ENCODE results near the gene PRKAR2B. TPM values are rescaled to one million over a fixed set of nuclear protein-coding genes. Genes with fewer than 3 reads are reported as not detected.

PRKAR2B gene
- total and polyA plus RNA-seq, 2 of the 4 experiments (the other 2 are of a cell fraction), result 3.0 to 3.1 TPM

DNA sequence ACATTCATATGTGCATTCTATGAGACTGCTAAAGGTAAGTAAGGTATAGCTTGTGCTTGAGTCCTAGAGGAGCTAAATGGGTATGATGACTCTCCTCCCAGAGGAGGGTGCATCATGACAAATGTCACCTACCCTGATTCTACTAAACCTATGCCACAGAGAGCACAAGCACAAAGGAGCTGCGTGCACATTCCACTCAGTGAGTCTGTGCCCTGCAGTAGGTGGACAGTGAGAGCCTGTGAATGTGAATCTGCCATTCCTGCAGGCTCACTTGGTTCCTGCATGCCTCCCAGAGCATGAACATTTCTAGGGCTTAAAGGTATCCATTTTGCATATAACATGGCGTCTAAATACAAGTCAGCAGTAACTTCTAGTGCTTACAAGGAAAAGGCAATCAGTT lies 46.8 kb downstream of the PRKAR2B start:
- ChIA-PET POLR2A (ENCODE audit: unreplicated experiment) (no interaction called here), CTCF (no interaction called here)
- Histone ChIP-seq H3K4me1 (ENCODE audit: control insufficient read depth, insufficient read depth, low read length) (no peaks in the 10 kb centered on the region), H2AK9ac (replicated peaks; ENCODE audit: low read depth, low read length, poor library complexity) (no peak overlapping the region), H3K9me3 (ENCODE audit: control insufficient read depth, insufficient read depth, low read length) (no peaks in the 10 kb centered on the region), H3K4me3 (ENCODE audit: insufficient read depth, low read depth, low read length) (no peak overlapping the region), H3K4me2 (ENCODE audit: low read depth, low read length) (no peak overlapping the region), H2AFZ (replicated peaks; ENCODE audit: low read length, poor library complexity) (no peak overlapping the region), H3K9me1 (ENCODE audit: insufficient read depth, low read length) (no peaks in the 10 kb centered on the region), H3K36me3 (ENCODE audit: control insufficient read depth, insufficient read depth, low read length) (no peaks in the 10 kb centered on the region), H3K18ac (ENCODE audit: low read depth, low read length) (no peak overlapping the region), H2AK5ac (ENCODE audit: low read depth, low read length) (no peak overlapping the region), H3K27ac (ENCODE audit: insufficient read depth, low read length) (no peak overlapping the region), H4K8ac (ENCODE audit: low read depth in 2 of 2, low read length in 2 of 2) (no peak overlapping the region), H3K79me1 (ENCODE audit: low read depth in 1 of 2, low read length in 2 of 2) (no peaks in the 10 kb centered on the region; a peak in 1 of 4 replicates), H2BK5ac (ENCODE audit: low read depth, low read length, poor library complexity, severe bottlenecking) (no peak overlapping the region), H2BK15ac (ENCODE audit: low read depth, low read length) (no peak overlapping the region), H2BK20ac (ENCODE audit: low read depth, low read length) (no peak overlapping the region), H3K27me3 (ENCODE audit: control insufficient read depth, insufficient read depth, low read length) (no peaks in the 10 kb centered on the region), H4K5ac (ENCODE audit: low read depth, low read length) (no peak overlapping the region), H3K56ac (ENCODE audit: extremely low read depth, insufficient read depth, low read length) (no peak overlapping the region), H4K91ac (ENCODE audit: insufficient read depth, low read depth, low read length) (no peak overlapping the region), H3K14ac (replicated peaks; ENCODE audit: low read depth, low read length) (no peak overlapping the region), H3K4ac (ENCODE audit: low read depth, low read length) (no peak overlapping the region), H2BK120ac (ENCODE audit: low read depth, low read length) (no peak overlapping the region), H3K9ac (ENCODE audit: low read depth, low read length) (no peak overlapping the region), H3K23ac (ENCODE audit: low read depth, low read length) (no peak overlapping the region), H4K20me1 (ENCODE audit: insufficient read depth, low read length) (no peaks in the 10 kb centered on the region)
- BruUV-seq (replicated peaks), result no TSS peak
- no peak for DNase-seq
- in situ Hi-C loops (cut with MboI; ENCODE audit: low sequenced_read_pairs), result no loop called here
- TF ChIP-seq, protein P1, sequence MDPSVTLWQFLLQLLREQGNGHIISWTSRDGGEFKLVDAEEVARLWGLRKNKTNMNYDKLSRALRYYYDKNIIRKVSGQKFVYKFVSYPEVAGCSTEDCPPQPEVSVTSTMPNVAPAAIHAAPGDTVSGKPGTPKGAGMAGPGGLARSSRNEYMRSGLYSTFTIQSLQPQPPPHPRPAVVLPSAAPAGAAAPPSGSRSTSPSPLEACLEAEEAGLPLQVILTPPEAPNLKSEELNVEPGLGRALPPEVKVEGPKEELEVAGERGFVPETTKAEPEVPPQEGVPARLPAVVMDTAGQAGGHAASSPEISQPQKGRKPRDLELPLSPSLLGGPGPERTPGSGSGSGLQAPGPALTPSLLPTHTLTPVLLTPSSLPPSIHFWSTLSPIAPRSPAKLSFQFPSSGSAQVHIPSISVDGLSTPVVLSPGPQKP (IDR thresholded peaks at IDR 0.05; ENCODE audit: borderline replicate concordance, low read depth, low read length), result no peak
- TF ChIP-seq, protein P2, sequence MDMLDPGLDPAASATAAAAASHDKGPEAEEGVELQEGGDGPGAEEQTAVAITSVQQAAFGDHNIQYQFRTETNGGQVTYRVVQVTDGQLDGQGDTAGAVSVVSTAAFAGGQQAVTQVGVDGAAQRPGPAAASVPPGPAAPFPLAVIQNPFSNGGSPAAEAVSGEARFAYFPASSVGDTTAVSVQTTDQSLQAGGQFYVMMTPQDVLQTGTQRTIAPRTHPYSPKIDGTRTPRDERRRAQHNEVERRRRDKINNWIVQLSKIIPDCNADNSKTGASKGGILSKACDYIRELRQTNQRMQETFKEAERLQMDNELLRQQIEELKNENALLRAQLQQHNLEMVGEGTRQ (IDR thresholded peaks at IDR 0.05; ENCODE audit: low read depth, low read length), result no peak
- no peak for TF ChIP-seq RFX5 (IDR thresholded peaks at IDR 0.05; ENCODE audit: low read depth, low read length)
- TF ChIP-seq MAFK (IDR thresholded peaks at IDR 0.05; ENCODE audit: low read depth, low read length), result no peak
- TF ChIP-seq CHD1 (IDR thresholded peaks at IDR 0.05; ENCODE audit: low read depth, low read length), result no peak
- TF ChIP-seq RAD21 (IDR thresholded peaks at IDR 0.05; ENCODE audit: low read length), result no peak
- TF ChIP-seq BHLHE40 (IDR thresholded peaks at IDR 0.05; ENCODE audit: low read depth, low read length), result no peak
- TF ChIP-seq, protein P3, sequence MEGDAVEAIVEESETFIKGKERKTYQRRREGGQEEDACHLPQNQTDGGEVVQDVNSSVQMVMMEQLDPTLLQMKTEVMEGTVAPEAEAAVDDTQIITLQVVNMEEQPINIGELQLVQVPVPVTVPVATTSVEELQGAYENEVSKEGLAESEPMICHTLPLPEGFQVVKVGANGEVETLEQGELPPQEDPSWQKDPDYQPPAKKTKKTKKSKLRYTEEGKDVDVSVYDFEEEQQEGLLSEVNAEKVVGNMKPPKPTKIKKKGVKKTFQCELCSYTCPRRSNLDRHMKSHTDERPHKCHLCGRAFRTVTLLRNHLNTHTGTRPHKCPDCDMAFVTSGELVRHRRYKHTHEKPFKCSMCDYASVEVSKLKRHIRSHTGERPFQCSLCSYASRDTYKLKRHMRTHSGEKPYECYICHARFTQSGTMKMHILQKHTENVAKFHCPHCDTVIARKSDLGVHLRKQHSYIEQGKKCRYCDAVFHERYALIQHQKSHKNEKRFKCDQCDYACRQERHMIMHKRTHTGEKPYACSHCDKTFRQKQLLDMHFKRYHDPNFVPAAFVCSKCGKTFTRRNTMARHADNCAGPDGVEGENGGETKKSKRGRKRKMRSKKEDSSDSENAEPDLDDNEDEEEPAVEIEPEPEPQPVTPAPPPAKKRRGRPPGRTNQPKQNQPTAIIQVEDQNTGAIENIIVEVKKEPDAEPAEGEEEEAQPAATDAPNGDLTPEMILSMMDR (conservative IDR thresholded peaks at IDR 0.05; ENCODE audit: low read depth, low read length), result no peak
- TF ChIP-seq MAZ (IDR thresholded peaks at IDR 0.05; ENCODE audit: borderline replicate concordance, low read depth, low read length), result no peak
- 86% methylated on average over 1 of the region's 2 CpGs; no CpG with 5 or more reads in 1 of the 2 experiments for WGBS, 2 experiments (ENCODE audit: extremely low coverage in 2 of 2, insufficient read length in 1 of 2)
- intact Hi-C loops (cut with micrococcal nuclease), result no loop called here
- no peak for ATAC-seq (ENCODE audit: low read depth)
- dilution Hi-C loops (cut with HindIII; ENCODE audit: low sequenced_read_pairs, unreplicated experiment), result no loop called here

Measured in IMR-90 (cell line).